HEK293 (cell line): Measurements from ENCODE around the gene ZFP36L1.

Experiments
- CTCF ChIP-seq: fragments of 450-650 bp; formaldehyde crosslinking; IDR thresholded peaks from 2 replicates; pipeline ENCODE4 v1.5.1; 2016; ENCODE audit warnings: missing biosample characterization, missing genetic modification characterization
- KLF1 ChIP-seq: fragments of 450-650 bp; formaldehyde crosslinking; IDR thresholded peaks from 2 replicates; pipeline ENCODE4 v1.5.1; 2016; ENCODE audit warnings: missing biosample characterization, missing genetic modification characterization
- KLF8 ChIP-seq: fragments of 450-650 bp; formaldehyde crosslinking; IDR thresholded peaks from 2 replicates; pipeline ENCODE4 v1.5.1; 2016; ENCODE audit warnings: missing biosample characterization, missing genetic modification characterization
- KLF9 ChIP-seq: fragments of 450-650 bp; formaldehyde crosslinking; IDR thresholded peaks from 2 replicates; pipeline ENCODE4 v1.5.1; 2016; ENCODE audit warnings: missing biosample characterization, missing genetic modification characterization, low read depth
- OSR2 ChIP-seq: fragments of 450-650 bp; formaldehyde crosslinking; IDR thresholded peaks from 2 replicates; pipeline ENCODE4 v1.5.1; 2016; ENCODE audit warnings: missing biosample characterization, missing genetic modification characterization
- PRDM6 ChIP-seq: fragments of 450-650 bp; formaldehyde crosslinking; IDR thresholded peaks from 2 replicates; pipeline ENCODE4 v1.5.1; 2017; ENCODE audit warnings: missing biosample characterization, missing genetic modification characterization
- SP2 ChIP-seq: fragments of 450-650 bp; formaldehyde crosslinking; IDR thresholded peaks from 2 replicates; pipeline ENCODE4 v1.5.1; 2016; ENCODE audit warnings: missing biosample characterization, missing genetic modification characterization
- SP3 ChIP-seq: fragments of 450-650 bp; formaldehyde crosslinking; IDR thresholded peaks from 2 replicates; pipeline ENCODE4 v1.5.1; 2016; ENCODE audit warnings: missing biosample characterization, missing genetic modification characterization
- SP7 ChIP-seq: fragments of 450-650 bp; formaldehyde crosslinking; IDR thresholded peaks from 2 replicates; pipeline ENCODE4 v1.5.1; 2016; ENCODE audit warnings: missing biosample characterization, missing genetic modification characterization
- ZBTB1 ChIP-seq: fragments of 450-650 bp; formaldehyde crosslinking; IDR thresholded peaks from 2 replicates; pipeline ENCODE4 v1.5.1; 2016; ENCODE audit warnings: missing biosample characterization, missing genetic modification characterization
- ZBTB21 ChIP-seq: fragments of 450-650 bp; formaldehyde crosslinking; IDR thresholded peaks from 2 replicates; pipeline ENCODE4 v1.5.1; 2017; ENCODE audit warnings: missing biosample characterization, missing genetic modification characterization
- ZNF133 ChIP-seq: fragments of 450-650 bp; formaldehyde crosslinking; IDR thresholded peaks from 2 replicates; pipeline ENCODE4 v1.5.1; 2016; ENCODE audit warnings: missing biosample characterization, missing genetic modification characterization
- ZNF19 ChIP-seq: fragments of 450-650 bp; formaldehyde crosslinking; IDR thresholded peaks from 2 replicates; pipeline ENCODE4; 2016; ENCODE audit warnings: missing biosample characterization, missing genetic modification characterization, low read depth
- ZNF202 ChIP-seq: fragments of 450-650 bp; formaldehyde crosslinking; IDR thresholded peaks from 2 replicates; pipeline ENCODE4 v1.5.1; 2016; ENCODE audit warnings: missing biosample characterization, missing genetic modification characterization, borderline replicate concordance
- ZNF335 ChIP-seq: fragments of 450-650 bp; formaldehyde crosslinking; conservative IDR thresholded peaks from 2 replicates; pipeline ENCODE4 v1.5.1; 2016; ENCODE audit warnings: missing biosample characterization, missing genetic modification characterization
- ZNF394 ChIP-seq: fragments of 450-650 bp; formaldehyde crosslinking; IDR thresholded peaks from 2 replicates; pipeline ENCODE4 v1.5.1; 2016; ENCODE audit warnings: missing biosample characterization, missing genetic modification characterization, mild to moderate bottlenecking, moderate library complexity, borderline replicate concordance
- ZNF501 ChIP-seq: fragments of 450-650 bp; formaldehyde crosslinking; IDR thresholded peaks from 2 replicates; pipeline ENCODE4 v1.5.1; 2016; ENCODE audit warnings: missing biosample characterization, missing genetic modification characterization
- ZNF600 ChIP-seq: fragments of 450-650 bp; formaldehyde crosslinking; IDR thresholded peaks from 2 replicates; pipeline ENCODE4 v1.5.1; 2016; ENCODE audit warnings: missing biosample characterization, missing genetic modification characterization
- ZNF654 ChIP-seq: fragments of 450-650 bp; formaldehyde crosslinking; IDR thresholded peaks from 2 replicates; pipeline ENCODE4 v1.5.1; 2016; ENCODE audit warnings: low read depth, missing biosample characterization, missing genetic modification characterization
- ZNF785 ChIP-seq: fragments of 450-650 bp; formaldehyde crosslinking; IDR thresholded peaks from 2 replicates; pipeline ENCODE4 v1.5.1; 2016; ENCODE audit warnings: missing biosample characterization, missing genetic modification characterization
- TF ChIP-seq, protein P1 (sequence below): fragments of 450-650 bp; IDR thresholded peaks from 2 replicates; pipeline ENCODE4 v1.5.1; 2018; ENCODE audit warnings: missing biosample characterization, mild to moderate bottlenecking, missing genetic modification characterization
- TF ChIP-seq, protein P2 (sequence below): fragments of 450-650 bp; formaldehyde crosslinking; IDR thresholded peaks from 2 replicates; pipeline ENCODE4 v1.5.1; 2016; ENCODE audit warnings: missing biosample characterization, missing genetic modification characterization, low read depth
- TF ChIP-seq, protein P3 (sequence below): fragments of 450-650 bp; formaldehyde crosslinking; IDR thresholded peaks from 2 replicates; pipeline ENCODE4 v1.5.1; 2016; ENCODE audit warnings: missing biosample characterization, missing genetic modification characterization
- TF ChIP-seq, protein P4 (sequence below): fragments of 450-650 bp; formaldehyde crosslinking; IDR thresholded peaks from 2 replicates; pipeline ENCODE4 v1.5.1; 2017; ENCODE audit warnings: missing biosample characterization, missing genetic modification characterization

The ZFP36L1 gene

DNA sequence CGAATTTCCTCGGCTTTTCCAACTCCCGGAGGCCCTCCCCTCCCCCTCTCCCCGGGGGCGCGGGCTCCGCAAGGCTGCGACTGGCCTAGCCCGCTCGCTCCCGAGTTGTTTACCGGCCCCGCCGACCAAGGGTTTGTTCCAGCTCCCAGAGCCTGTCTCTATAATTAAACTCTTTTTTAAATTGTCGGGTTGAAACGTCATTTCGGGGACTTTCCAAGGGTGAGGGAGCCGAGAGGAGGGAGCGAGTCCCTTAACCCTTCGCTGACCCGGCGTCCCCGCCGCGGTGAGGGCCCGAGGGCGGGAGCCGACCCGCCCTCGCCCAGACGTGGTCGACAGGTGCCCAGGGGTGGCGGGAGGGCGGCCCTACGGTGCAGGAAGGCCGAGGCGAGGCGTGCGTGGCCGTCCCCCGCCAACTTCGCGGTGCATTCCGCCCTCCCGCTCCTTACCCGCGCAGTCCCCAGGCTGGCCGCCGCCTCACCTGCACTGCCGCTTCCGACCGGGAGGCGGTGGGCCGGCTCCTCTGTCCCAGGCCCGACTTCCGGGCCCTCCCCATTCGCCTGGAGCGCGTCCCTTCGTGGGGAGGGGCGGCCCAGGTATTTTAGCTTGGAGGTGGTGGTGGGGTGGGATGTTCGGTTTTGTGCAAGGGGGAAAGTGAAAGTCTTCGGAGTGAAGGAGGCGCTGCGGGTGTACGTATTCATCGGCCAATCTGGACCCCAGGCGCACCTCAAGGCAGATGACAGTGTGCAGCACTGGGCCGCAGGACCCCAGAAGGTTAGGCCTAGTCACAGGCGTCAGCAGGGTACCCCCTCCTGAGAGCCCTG lies 2.9 kb upstream of the ZFP36L1 start (continued):
- TF ChIP-seq, protein P1, sequence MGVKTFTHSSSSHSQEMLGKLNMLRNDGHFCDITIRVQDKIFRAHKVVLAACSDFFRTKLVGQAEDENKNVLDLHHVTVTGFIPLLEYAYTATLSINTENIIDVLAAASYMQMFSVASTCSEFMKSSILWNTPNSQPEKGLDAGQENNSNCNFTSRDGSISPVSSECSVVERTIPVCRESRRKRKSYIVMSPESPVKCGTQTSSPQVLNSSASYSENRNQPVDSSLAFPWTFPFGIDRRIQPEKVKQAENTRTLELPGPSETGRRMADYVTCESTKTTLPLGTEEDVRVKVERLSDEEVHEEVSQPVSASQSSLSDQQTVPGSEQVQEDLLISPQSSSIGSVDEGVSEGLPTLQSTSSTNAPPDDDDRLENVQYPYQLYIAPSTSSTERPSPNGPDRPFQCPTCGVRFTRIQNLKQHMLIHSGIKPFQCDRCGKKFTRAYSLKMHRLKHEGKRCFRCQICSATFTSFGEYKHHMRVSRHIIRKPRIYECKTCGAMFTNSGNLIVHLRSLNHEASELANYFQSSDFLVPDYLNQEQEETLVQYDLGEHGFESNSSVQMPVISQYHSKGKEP, result no peak
- TF ChIP-seq ZNF785 (tag by site-specific recombination), result no peak
- no peak for TF ChIP-seq ZNF202 (tag by site-specific recombination)
- TF ChIP-seq CTCF (tag by site-specific recombination), result peak; percentile 74
- peak; percentile 71 for TF ChIP-seq ZNF600 (tag by site-specific recombination)
- TF ChIP-seq ZBTB21 (tag by site-specific recombination), result no peak
- TF ChIP-seq ZNF133 (tag by site-specific recombination), result no peak
- TF ChIP-seq ZNF335 (tag by site-specific recombination), result peak; percentile 71
- peak; percentile 34; the same call in 1 of the 2 replicates for TF ChIP-seq KLF1 (tag by site-specific recombination)
- 0 out of 2 replicates have a peak, but pooled peaks have one; percentile 4 for TF ChIP-seq ZNF501
- peak; percentile 83 for TF ChIP-seq SP7
- TF ChIP-seq OSR2 (tag by site-specific recombination), result 0 out of 2 replicates have a peak, but pooled peaks have one; percentile 14
- peak; percentile 86 for TF ChIP-seq SP2 (tag by site-specific recombination)
- TF ChIP-seq PRDM6 (tag by site-specific recombination), result no peak
- TF ChIP-seq, protein P2, sequence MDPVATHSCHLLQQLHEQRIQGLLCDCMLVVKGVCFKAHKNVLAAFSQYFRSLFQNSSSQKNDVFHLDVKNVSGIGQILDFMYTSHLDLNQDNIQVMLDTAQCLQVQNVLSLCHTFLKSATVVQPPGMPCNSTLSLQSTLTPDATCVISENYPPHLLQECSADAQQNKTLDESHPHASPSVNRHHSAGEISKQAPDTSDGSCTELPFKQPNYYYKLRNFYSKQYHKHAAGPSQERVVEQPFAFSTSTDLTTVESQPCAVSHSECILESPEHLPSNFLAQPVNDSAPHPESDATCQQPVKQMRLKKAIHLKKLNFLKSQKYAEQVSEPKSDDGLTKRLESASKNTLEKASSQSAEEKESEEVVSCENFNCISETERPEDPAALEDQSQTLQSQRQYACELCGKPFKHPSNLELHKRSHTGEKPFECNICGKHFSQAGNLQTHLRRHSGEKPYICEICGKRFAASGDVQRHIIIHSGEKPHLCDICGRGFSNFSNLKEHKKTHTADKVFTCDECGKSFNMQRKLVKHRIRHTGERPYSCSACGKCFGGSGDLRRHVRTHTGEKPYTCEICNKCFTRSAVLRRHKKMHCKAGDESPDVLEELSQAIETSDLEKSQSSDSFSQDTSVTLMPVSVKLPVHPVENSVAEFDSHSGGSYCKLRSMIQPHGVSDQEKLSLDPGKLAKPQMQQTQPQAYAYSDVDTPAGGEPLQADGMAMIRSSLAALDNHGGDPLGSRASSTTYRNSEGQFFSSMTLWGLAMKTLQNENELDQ (tag by site-specific recombination), result no peak
- peak; percentile 75; the same call in 1 of the 2 replicates for TF ChIP-seq KLF8 (tag by site-specific recombination)
- TF ChIP-seq, protein P3, sequence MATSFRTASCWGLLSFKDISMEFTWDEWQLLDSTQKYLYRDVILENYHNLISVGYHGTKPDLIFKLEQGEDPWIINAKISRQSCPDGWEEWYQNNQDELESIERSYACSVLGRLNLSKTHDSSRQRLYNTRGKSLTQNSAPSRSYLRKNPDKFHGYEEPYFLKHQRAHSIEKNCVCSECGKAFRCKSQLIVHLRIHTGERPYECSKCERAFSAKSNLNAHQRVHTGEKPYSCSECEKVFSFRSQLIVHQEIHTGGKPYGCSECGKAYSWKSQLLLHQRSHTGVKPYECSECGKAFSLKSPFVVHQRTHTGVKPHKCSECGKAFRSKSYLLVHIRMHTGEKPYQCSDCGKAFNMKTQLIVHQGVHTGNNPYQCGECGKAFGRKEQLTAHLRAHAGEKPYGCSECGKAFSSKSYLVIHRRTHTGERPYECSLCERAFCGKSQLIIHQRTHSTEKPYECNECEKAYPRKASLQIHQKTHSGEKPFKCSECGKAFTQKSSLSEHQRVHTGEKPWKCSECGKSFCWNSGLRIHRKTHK (tag by site-specific recombination), result no peak
- TF ChIP-seq, protein P4, sequence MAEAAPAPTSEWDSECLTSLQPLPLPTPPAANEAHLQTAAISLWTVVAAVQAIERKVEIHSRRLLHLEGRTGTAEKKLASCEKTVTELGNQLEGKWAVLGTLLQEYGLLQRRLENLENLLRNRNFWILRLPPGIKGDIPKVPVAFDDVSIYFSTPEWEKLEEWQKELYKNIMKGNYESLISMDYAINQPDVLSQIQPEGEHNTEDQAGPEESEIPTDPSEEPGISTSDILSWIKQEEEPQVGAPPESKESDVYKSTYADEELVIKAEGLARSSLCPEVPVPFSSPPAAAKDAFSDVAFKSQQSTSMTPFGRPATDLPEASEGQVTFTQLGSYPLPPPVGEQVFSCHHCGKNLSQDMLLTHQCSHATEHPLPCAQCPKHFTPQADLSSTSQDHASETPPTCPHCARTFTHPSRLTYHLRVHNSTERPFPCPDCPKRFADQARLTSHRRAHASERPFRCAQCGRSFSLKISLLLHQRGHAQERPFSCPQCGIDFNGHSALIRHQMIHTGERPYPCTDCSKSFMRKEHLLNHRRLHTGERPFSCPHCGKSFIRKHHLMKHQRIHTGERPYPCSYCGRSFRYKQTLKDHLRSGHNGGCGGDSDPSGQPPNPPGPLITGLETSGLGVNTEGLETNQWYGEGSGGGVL (tag by site-specific recombination), result peak; percentile 53; the same call in 1 of the 2 replicates
- no peak for TF ChIP-seq ZNF19 (tag by site-specific recombination)
- no peak for TF ChIP-seq ZBTB1
- TF ChIP-seq ZNF394 (tag by site-specific recombination), result no peak
- peak; percentile 74 for TF ChIP-seq SP3 (tag by site-specific recombination)
- TF ChIP-seq KLF9, result peak; percentile 14; the same call in 1 of the 2 replicates
- TF ChIP-seq ZNF654 (tag by site-specific recombination), result no peak
- TF ChIP-seq, all 188 proteins: peak for 43
